Liver (tissue), 9 donors: ENCODE data around the gene SPIN1. TPM values are rescaled to one million over a fixed set of nuclear protein-coding genes. Genes with fewer than 3 reads are reported as not detected.

Source experiments
- DNase-seq: peaks from one replicate; pipeline ENCODE4 v3.0.0-alpha.2; 2017; ENCODE audit warnings: low spot score
- H3K27ac ChIP-seq, 2 donors: one replicate each; pipeline ENCODE4 v1.7.0; 2013; ENCODE audit warnings: inconsistent platforms in 2 of 2, low read length in 2 of 2, control low read depth in 1 of 2, low read depth in 1 of 2, mild to moderate bottlenecking in 1 of 2
- H3K27me3 ChIP-seq, 4 donors: one replicate each; pipeline versions ENCODE4 v1.6.1 to v1.7.0; 2013; ENCODE audit warnings: low read length in 3 of 4, inconsistent platforms in 1 of 4, mild to moderate bottlenecking in 1 of 4, moderate library complexity in 1 of 4; ENCODE audit not compliant: control insufficient read depth in 4 of 4, insufficient read depth in 4 of 4
- H3K36me3 ChIP-seq, 4 donors: one replicate each; pipeline versions ENCODE4 v1.6.1 to v1.7.0; 2013; ENCODE audit warnings: low read length in 3 of 4, mild to moderate bottlenecking in 3 of 4, low read depth in 1 of 4, moderate library complexity in 1 of 4; ENCODE audit not compliant: control insufficient read depth in 4 of 4, insufficient read depth in 3 of 4
- H3K4me1 ChIP-seq, 4 donors: one replicate each; pipeline versions ENCODE4 v1.6.1 to v1.7.0; 2013; ENCODE audit warnings: low read length in 3 of 4, mild to moderate bottlenecking in 3 of 4, moderate library complexity in 1 of 4; ENCODE audit not compliant: control insufficient read depth in 4 of 4, insufficient read depth in 4 of 4
- H3K4me3 ChIP-seq, 3 donors: one replicate each; pipeline versions ENCODE4 v1.6.1 to v1.7.0; 2013; ENCODE audit warnings: low read length in 3 of 3, control low read depth in 1 of 3, low read depth in 1 of 3, mild to moderate bottlenecking in 1 of 3
- H3K9ac ChIP-seq, 2 donors: one replicate each; pipeline ENCODE4 v1.7.0; 2013; ENCODE audit warnings: low read length in 2 of 2, mild to moderate bottlenecking in 2 of 2, moderate library complexity in 2 of 2, control low read depth in 1 of 2, low read depth in 1 of 2
- H3K9me3 ChIP-seq, 4 donors: one replicate each; pipeline versions ENCODE4 v1.6.1 to v1.7.0; 2013; ENCODE audit warnings: low read length in 3 of 4; ENCODE audit not compliant: control insufficient read depth in 4 of 4
- ATF3 ChIP-seq: IDR thresholded peaks from 2 replicates; pipeline ENCODE4 v1.6.1; 2016; ENCODE audit warnings: antibody characterized with exemption
- CTCF ChIP-seq: fragments of 150-350 bp; IDR thresholded peaks from 2 replicates; pipeline ENCODE4 v1.5.1; 2017; ENCODE audit warnings: improper control_type of control experiment, low read depth, low read length; ENCODE audit not compliant: missing input control
- EGR1 ChIP-seq, 2 donors: IDR thresholded peaks; 2 replicates each; pipeline ENCODE4 v1.6.1; 2016 to 2018; ENCODE audit warnings: antibody characterized with exemption in 2 of 2, low read depth in 2 of 2
- FOXA1 ChIP-seq: IDR thresholded peaks from 2 replicates; pipeline ENCODE4 v1.6.1; 2016; ENCODE audit warnings: antibody characterized with exemption
- FOXA2 ChIP-seq: IDR thresholded peaks from 2 replicates; pipeline ENCODE4 v1.6.1; 2016; ENCODE audit warnings: antibody characterized with exemption
- GABPA ChIP-seq, 2 donors: IDR thresholded peaks in 1 of 2; conservative IDR thresholded peaks in 1 of 2; 2 replicates each; pipeline ENCODE4 v1.6.1; 2016; ENCODE audit warnings: antibody characterized with exemption in 2 of 2, mild to moderate bottlenecking in 1 of 2, moderate library complexity in 1 of 2
- HNF4A ChIP-seq, 2 donors: conservative IDR thresholded peaks; 2 replicates each; pipeline ENCODE4 v1.6.1; 2016; ENCODE audit warnings: antibody characterized with exemption in 2 of 2, mild to moderate bottlenecking in 2 of 2
- HNF4G ChIP-seq: IDR thresholded peaks from 2 replicates; pipeline ENCODE4 v1.6.1; 2016; ENCODE audit warnings: antibody characterized with exemption
- JUND ChIP-seq, 2 donors: IDR thresholded peaks; 2 replicates each; pipeline ENCODE4 v1.6.1; 2016; ENCODE audit warnings: antibody characterized with exemption in 2 of 2
- NR2F2 ChIP-seq: IDR thresholded peaks from 2 replicates; pipeline ENCODE4 v1.6.1; 2016; ENCODE audit warnings: antibody characterized with exemption
- RAD21 ChIP-seq, 2 donors: IDR thresholded peaks; 2 replicates each; pipeline ENCODE4 v1.6.1; 2016; ENCODE audit warnings: antibody characterized with exemption in 2 of 2, mild to moderate bottlenecking in 2 of 2
- REST ChIP-seq: IDR thresholded peaks from 2 replicates; pipeline ENCODE4 v1.6.1; 2016; ENCODE audit warnings: antibody characterized with exemption, mild to moderate bottlenecking
- RXRA ChIP-seq, 2 donors: IDR thresholded peaks; 2 replicates each; pipeline ENCODE4 v1.6.1; 2017 to 2018; ENCODE audit warnings: antibody characterized with exemption in 2 of 2, mild to moderate bottlenecking in 1 of 2
- SP1 ChIP-seq: IDR thresholded peaks from 2 replicates; pipeline ENCODE4 v1.6.1; 2018; ENCODE audit warnings: antibody characterized with exemption, mild to moderate bottlenecking
- TAF1 ChIP-seq: conservative IDR thresholded peaks from 2 replicates; pipeline ENCODE4 v1.6.1; 2016; ENCODE audit warnings: antibody characterized with exemption, mild to moderate bottlenecking
- YY1 ChIP-seq: IDR thresholded peaks from 2 replicates; pipeline ENCODE4 v1.6.1; 2016; ENCODE audit warnings: antibody characterized with exemption, mild to moderate bottlenecking
- WGBS: extraction: QIAGEN DNeasy Blood & Tissue Kit; methylation state at CpG from one replicate; pipeline ENCODE4 v1.1.7; 2013; 5-methylcytosine and 5-hydroxymethylcytosine counted together
- polyA plus RNA-seq, 2 donors: library from polyadenylated mRNA; stranded (reverse) in 1 of 2; unstranded in 1 of 2; fragments of 200-250 nt in 1 of 2; fragments of >200 nt in 1 of 2; fragmentation: Nextera tagmentation in 1 of 2; extraction: Ambion mirVana in 1 of 2; gene quantifications; one replicate each; pipeline versions ENCODE4 v1.2.1 to v1.2.3, GENCODE V29; 2013 to 2015
- total RNA-seq, 2 donors: library from RNA; depleted of rRNA; stranded (reverse); fragments of >200 nt; gene quantifications; one replicate each; pipeline ENCODE4 v1.2.3, GENCODE V29; 2014
- donor health status: healthy.
- donor health status: healthy.
- donor health status: healthy.
- donor health status: healthy.
- donor health status: healthy.

Gene SPIN1
- total and polyA plus RNA-seq, 4 donors: 9.0 to 30.3 (median 18.6) TPM

GRCh38 chr9:88503845-88504764 is 115.9 kb downstream of the SPIN1 start:
- TF ChIP-seq NR2F2 (no peak), TAF1 (no peak), REST (no peak), HNF4A (conservative IDR thresholded peaks at IDR 0.05) (no peak), HNF4G (no peak), ATF3 (no peak), EGR1 (IDR thresholded peaks at IDR 0.05; ENCODE audit: low read depth in 2 of 2) (no peak), RXRA (IDR thresholded peaks at IDR 0.05) (no peak), SP1 (no peak), CTCF (no peak), YY1 (no peak), FOXA2 (no peak), JUND (IDR thresholded peaks at IDR 0.05) (no peak), RAD21 (IDR thresholded peaks at IDR 0.05) (no peak), FOXA1 (no peak), GABPA (IDR thresholded peaks at IDR 0.05 in 1 of 2, conservative IDR thresholded peaks at IDR 0.05 in 1 of 2) (no peak)
- Histone ChIP-seq H3K27me3 (no peaks in the 10 kb centered on the region), H3K27ac (no peak overlapping the region), H3K4me3 (no peak overlapping the region), H3K9me3 (peaks cover 0 to 4% (median 3%) of the 10 kb centered on the region in 4 donors), H3K4me1 (no peaks in the 10 kb centered on the region), H3K36me3 (no peaks in the 10 kb centered on the region), H3K9ac (no peak overlapping the region)
- WGBS: 97% methylated on average over 17 of the region's 17 CpGs
- DNase-seq: no peak

GRCh38 chr9:88508326-88508725 is 120.1 kb downstream of the SPIN1 start:
- 84% methylated on average over 2 of the region's 2 CpGs for WGBS

More at GRCh38 chr9:88508326-88508725, 120.1 kb downstream of the SPIN1 start:
- Histone ChIP-seq H3K27ac (no peak overlapping the region), H3K9ac (no peak overlapping the region), H3K27me3 (no peaks in the 10 kb centered on the region), H3K9me3 (peaks cover 0 to 4% (median 3%) of the 10 kb centered on the region in 4 donors), H3K4me3 (no peak overlapping the region), H3K36me3 (no peaks in the 10 kb centered on the region), H3K4me1 (no peaks in the 10 kb centered on the region)
- DNase-seq: no peak
- TF ChIP-seq CTCF (no peak), ATF3 (no peak), EGR1 (IDR thresholded peaks at IDR 0.05; ENCODE audit: low read depth in 2 of 2) (no peak), TAF1 (no peak), NR2F2 (no peak), RXRA (IDR thresholded peaks at IDR 0.05) (no peak), HNF4A (conservative IDR thresholded peaks at IDR 0.05) (no peak), JUND (IDR thresholded peaks at IDR 0.05) (no peak)
